Measurements from ENCODE around the gene LHX3.

Gene LHX3

DNA sequence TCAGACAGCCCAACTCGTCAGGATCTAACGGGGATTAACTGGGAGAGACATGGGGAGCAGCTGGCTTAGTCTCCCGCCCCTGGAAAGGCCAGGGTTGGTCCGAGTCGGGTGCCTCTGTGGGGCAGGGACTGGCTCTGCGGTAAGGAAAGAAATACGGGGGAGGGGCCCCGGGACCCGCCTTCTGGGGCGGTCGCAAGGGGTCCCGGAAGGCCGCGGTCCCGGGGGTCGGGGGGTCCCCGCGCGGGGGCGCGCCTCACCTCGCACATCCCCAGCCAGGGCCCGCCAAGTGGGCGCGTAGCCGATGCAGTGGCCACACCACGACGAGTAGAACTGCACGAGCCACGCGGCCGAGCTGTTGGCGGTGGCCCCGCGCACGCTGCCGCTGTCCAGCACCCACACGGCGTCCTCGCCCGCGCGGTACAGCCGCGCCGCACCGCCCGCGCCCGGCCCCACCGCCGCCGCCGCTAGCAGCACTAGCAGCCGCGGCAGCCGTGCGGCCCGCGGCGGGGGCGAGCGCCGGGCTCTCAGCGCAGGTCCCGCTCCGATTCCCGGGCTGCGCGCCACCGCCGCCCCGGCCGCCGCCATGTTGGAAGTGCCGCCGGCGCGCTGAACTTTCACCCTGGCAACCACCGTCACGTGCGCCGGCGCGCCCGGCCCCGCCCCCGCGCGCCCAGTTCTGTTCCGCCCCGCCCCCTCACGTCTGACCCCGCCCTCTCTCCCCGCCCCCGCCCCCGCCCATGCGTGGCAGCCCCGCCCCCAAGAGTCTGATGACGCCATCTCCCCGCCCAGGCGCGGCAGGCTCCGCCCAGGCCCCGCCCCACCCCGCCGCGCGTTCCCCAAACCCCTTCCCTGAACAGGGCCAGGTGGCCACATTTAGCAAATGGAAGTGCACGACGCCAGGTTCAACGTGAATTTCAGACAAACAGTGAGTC is 40.6 kb upstream of the LHX3 start, which contains the start of gene QSOX2:
QSOX2 (minus strand) TSS at position 594 of the 932 bp plus-strand sequence; CDS start at position 585, 9 bp downstream.
- Histone ChIP-seq H3K4me2 (ENCODE audit: low read length) (peak within 1 kb of the TSS; percentile 100), H3K4me3 (ENCODE audit: low read length) (peak within 1 kb of the TSS; percentile 90), H4K20me1 (ENCODE audit: insufficient read depth, low read length) (peaks cover 36% of the 10 kb centered on the region), H3K79me2 (ENCODE audit: low read length) (peaks cover 50% of the 10 kb centered on the region), H2AFZ (ENCODE audit: low read depth, low read length) (peak within 1 kb of the TSS; percentile 90; the same call in 1 of the 2 replicates), H3K27me3 (ENCODE audit: low read depth, low read length) (no peaks in the 10 kb centered on the region), H3K9ac (ENCODE audit: low read length) (peak within 1 kb of the TSS; percentile 77), H3K9me3 (ENCODE audit: insufficient read depth, low read length) (no peaks in the 10 kb centered on the region), H3K4me1 (ENCODE audit: low read length) (peaks cover 25% of the 10 kb centered on the region), H3K27ac (ENCODE audit: low read length) (peak within 1 kb of the TSS; percentile 38), H3K36me3 (replicated peaks; ENCODE audit: low read depth, low read length) (no peaks in the 10 kb centered on the region)
- TF ChIP-seq, protein P1, sequence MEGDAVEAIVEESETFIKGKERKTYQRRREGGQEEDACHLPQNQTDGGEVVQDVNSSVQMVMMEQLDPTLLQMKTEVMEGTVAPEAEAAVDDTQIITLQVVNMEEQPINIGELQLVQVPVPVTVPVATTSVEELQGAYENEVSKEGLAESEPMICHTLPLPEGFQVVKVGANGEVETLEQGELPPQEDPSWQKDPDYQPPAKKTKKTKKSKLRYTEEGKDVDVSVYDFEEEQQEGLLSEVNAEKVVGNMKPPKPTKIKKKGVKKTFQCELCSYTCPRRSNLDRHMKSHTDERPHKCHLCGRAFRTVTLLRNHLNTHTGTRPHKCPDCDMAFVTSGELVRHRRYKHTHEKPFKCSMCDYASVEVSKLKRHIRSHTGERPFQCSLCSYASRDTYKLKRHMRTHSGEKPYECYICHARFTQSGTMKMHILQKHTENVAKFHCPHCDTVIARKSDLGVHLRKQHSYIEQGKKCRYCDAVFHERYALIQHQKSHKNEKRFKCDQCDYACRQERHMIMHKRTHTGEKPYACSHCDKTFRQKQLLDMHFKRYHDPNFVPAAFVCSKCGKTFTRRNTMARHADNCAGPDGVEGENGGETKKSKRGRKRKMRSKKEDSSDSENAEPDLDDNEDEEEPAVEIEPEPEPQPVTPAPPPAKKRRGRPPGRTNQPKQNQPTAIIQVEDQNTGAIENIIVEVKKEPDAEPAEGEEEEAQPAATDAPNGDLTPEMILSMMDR (IDR thresholded peaks at IDR 0.05; ENCODE audit: low read depth, low read length): no peak
- no peak for TF ChIP-seq EZH2phosphoT487 (IDR thresholded peaks at IDR 0.05; ENCODE audit: low read depth)

DNA sequence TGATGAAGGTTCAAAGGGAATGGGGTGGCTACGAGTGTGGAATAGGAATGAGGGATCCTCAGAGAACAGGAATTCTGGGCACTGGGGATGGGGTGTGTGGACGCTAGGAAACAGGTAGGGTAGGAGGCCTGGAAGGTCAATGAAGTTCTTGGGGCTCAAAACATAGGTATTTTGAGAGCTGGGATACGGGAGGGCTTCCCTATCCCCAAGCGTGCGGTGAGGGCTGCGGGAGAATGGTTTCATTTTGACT is 40.0 kb upstream of the LHX3 start:
- Histone ChIP-seq H3K79me2 (ENCODE audit: low read length) (peaks cover 56% of the 10 kb centered on the region), H3K9me3 (ENCODE audit: insufficient read depth, low read length) (no peaks in the 10 kb centered on the region), H3K9ac (ENCODE audit: low read length) (peak overlapping the region; percentile 77), H3K27ac (ENCODE audit: low read length) (peak overlapping the region; percentile 38), H3K4me1 (ENCODE audit: low read length) (peaks cover 31% of the 10 kb centered on the region), H2AFZ (ENCODE audit: low read depth, low read length) (no peak overlapping the region), H3K36me3 (replicated peaks; ENCODE audit: low read depth, low read length) (no peaks in the 10 kb centered on the region), H4K20me1 (ENCODE audit: insufficient read depth, low read length) (peaks cover 42% of the 10 kb centered on the region), H3K4me3 (ENCODE audit: low read length) (peak overlapping the region; percentile 90), H3K4me2 (ENCODE audit: low read length) (peak overlapping the region; percentile 100), H3K27me3 (ENCODE audit: low read depth, low read length) (no peaks in the 10 kb centered on the region)
- TF ChIP-seq EZH2phosphoT487 (IDR thresholded peaks at IDR 0.05; ENCODE audit: low read depth): no peak
- TF ChIP-seq, protein P1 (IDR thresholded peaks at IDR 0.05; ENCODE audit: low read depth, low read length): no peak

DNA sequence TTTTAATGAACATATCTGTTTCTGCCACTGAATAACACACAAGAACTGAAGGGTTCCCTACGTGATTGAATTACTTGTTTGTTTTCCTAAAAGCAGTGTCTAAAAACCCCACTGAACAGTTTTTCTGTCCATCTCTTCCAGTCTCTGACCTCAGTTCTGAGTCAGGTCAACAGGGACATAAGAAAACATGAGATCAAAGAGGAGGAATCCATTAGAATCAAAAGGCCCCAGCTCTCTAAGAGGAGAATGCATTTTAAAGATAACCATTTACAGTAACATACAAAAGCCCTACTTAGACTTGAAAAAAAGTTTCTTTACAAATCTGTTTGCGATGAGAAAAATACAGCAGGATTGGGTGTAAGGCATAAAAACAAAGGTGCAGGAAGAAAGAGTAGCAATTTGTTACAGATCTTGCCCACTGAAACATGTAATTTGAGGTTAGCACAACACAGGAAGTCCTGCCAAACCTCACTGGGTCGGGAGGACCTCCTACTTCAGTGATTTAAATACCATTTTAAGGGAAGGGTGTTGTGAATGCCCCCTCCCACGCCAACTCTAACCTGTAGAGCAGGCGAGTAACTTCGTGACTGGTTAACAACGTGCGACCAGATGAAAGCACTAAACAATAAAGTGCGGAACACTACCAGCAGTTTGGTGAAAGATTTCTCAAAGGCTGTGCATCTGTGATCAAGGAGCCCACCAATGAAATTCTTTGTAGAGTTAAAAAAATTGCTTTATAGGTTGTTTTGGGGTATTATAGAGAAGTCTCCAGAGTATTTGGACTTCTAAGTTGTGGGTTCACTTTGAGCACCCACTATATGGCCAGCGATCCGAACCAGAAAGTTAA is 39.4 kb upstream of the LHX3 start:
- Histone ChIP-seq H4K20me1 (ENCODE audit: insufficient read depth, low read length) (peaks cover 48% of the 10 kb centered on the region), H3K4me1 (ENCODE audit: low read length) (peaks cover 36% of the 10 kb centered on the region), H3K27me3 (ENCODE audit: low read depth, low read length) (no peaks in the 10 kb centered on the region), H3K9me3 (ENCODE audit: insufficient read depth, low read length) (no peaks in the 10 kb centered on the region), H3K4me2 (ENCODE audit: low read length) (peak overlapping the region; percentile 100), H3K9ac (ENCODE audit: low read length) (peak overlapping the region; percentile 77), H3K36me3 (replicated peaks; ENCODE audit: low read depth, low read length) (no peaks in the 10 kb centered on the region), H2AFZ (ENCODE audit: low read depth, low read length) (no peak overlapping the region), H3K4me3 (ENCODE audit: low read length) (peak overlapping the region; percentile 90), H3K79me2 (ENCODE audit: low read length) (peaks cover 61% of the 10 kb centered on the region), H3K27ac (ENCODE audit: low read length) (peak overlapping the region; percentile 38)
- no peak for TF ChIP-seq EZH2phosphoT487 (IDR thresholded peaks at IDR 0.05; ENCODE audit: low read depth)
- TF ChIP-seq, protein P1 (IDR thresholded peaks at IDR 0.05; ENCODE audit: low read depth, low read length): no peak

DNA sequence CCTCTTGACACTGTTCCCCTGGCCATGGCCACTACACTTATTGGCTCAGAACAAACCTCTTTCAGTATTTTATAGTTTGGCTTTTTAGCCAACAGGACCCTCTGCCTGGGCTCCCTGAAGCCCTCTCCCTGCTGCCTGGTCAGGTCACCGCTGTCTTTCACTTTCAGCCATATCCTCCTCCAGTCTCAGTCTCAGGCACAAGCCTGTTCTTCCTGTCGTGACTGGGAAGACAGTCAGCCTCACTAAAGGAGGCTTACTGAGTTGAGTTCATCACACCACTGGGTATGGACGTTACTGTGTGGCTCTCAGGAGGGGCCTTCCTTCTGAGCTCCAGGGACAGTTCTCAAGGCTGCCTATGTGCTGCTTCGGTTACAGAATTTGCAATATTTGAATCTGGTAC is 38.7 kb upstream of the LHX3 start:
- Histone ChIP-seq H3K36me3 (replicated peaks; ENCODE audit: low read depth, low read length) (no peaks in the 10 kb centered on the region), H3K27me3 (ENCODE audit: low read depth, low read length) (no peaks in the 10 kb centered on the region), H3K9me3 (ENCODE audit: insufficient read depth, low read length) (no peaks in the 10 kb centered on the region), H3K4me1 (ENCODE audit: low read length) (peaks cover 39% of the 10 kb centered on the region), H3K79me2 (ENCODE audit: low read length) (peaks cover 68% of the 10 kb centered on the region), H3K4me2 (ENCODE audit: low read length) (peak overlapping the region; percentile 100), H2AFZ (ENCODE audit: low read depth, low read length) (no peak overlapping the region), H3K9ac (ENCODE audit: low read length) (no peak overlapping the region), H3K27ac (ENCODE audit: low read length) (no peak overlapping the region), H4K20me1 (ENCODE audit: insufficient read depth, low read length) (peaks cover 55% of the 10 kb centered on the region), H3K4me3 (ENCODE audit: low read length) (peak overlapping the region; percentile 90)
- TF ChIP-seq, protein P1 (IDR thresholded peaks at IDR 0.05; ENCODE audit: low read depth, low read length): no peak
- no peak for TF ChIP-seq EZH2phosphoT487 (IDR thresholded peaks at IDR 0.05; ENCODE audit: low read depth)

Measured in OCI-LY3 (cell line).